Muscle layer of duodenum (tissue), 2 donors: ENCODE results near the gene CYCS.
"Not testable (repeated sequence)": the region's sequence is repeated elsewhere in the genome, so short reads cannot be mapped to it uniquely, and the experiment has no call there.

Experiments used
- H3K27ac ChIP-seq: one replicate; pipeline ENCODE4 v1.7.0; 2013; ENCODE audit warnings: mild to moderate bottlenecking, low read length
- H3K27me3 ChIP-seq: one replicate; pipeline ENCODE4 v1.7.0; 2013; ENCODE audit warnings: low read depth, mild to moderate bottlenecking, control low read depth, low read length
- H3K36me3 ChIP-seq, 2 donors: one replicate each; pipeline ENCODE4 v1.7.0; 2013; ENCODE audit warnings: low read length in 2 of 2, control low read depth in 1 of 2, mild to moderate bottlenecking in 1 of 2; ENCODE audit not compliant: insufficient read depth in 2 of 2, control insufficient read depth in 1 of 2
- H3K4me1 ChIP-seq, 2 donors: one replicate each; pipeline ENCODE4 v1.7.0; 2013; ENCODE audit warnings: low read length in 2 of 2, mild to moderate bottlenecking in 2 of 2, control low read depth in 1 of 2, moderate library complexity in 1 of 2; ENCODE audit not compliant: insufficient read depth in 2 of 2, control insufficient read depth in 1 of 2
- H3K4me3 ChIP-seq, 2 donors: one replicate each; pipeline ENCODE4 v1.7.0; 2013; ENCODE audit warnings: low read length in 2 of 2, low read depth in 1 of 2, mild to moderate bottlenecking in 1 of 2
- H3K9me3 ChIP-seq, 2 donors: one replicate each; pipeline ENCODE4 v1.7.0; 2013; ENCODE audit warnings: low read length in 2 of 2, control low read depth in 1 of 2, mild to moderate bottlenecking in 1 of 2; ENCODE audit not compliant: control insufficient read depth in 1 of 2
- donor health status: healthy.

The CYCS gene

DNA sequence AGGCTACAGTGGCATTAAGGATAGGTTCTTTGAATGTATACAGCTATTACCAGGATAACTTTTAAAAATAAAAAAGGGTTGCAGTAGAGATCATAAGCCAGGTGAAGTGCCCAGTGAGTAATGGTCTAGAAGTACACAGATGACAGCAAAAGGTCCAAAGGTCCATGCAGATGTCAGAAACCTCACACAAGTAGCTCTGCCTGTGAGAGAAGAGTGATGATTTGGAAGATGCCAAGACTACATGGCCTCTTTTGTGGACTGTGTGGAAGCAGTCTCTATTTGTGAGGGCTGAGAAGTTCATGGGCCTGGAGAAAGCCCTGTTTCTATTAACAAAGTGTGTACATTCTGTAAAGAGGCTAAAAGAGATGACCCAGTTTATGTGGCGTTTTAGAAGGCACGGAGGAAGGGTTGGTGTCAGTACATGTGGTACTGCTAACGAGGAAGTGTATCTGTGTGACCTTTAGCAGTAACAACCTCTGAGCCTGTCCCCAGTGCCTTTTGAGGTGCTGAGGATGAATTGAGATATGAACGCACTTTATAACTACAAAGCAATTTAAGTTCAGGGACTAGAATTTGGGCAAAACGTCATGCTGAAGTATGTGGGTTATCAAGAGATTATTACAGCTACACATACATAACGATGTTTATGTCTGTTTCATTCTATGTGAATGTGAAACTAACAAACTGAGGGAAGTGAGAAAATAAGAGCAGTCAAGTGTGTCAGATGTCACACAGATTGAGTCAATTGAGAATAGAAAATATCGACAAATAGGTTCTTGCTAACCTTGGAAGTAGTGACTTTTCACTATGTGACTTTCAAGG, 7.6 kb downstream of the CYCS start:
- H3K4me3 ChIP-seq, result no peak overlapping the region
- H3K27ac ChIP-seq, result no peak overlapping the region
- H3K27me3 ChIP-seq, result no peaks in the 10 kb centered on the region
- H3K4me1 ChIP-seq, result no peaks in the 10 kb centered on the region
- H3K36me3 ChIP-seq, result peaks cover 23 to 25% of the 10 kb centered on the region in 2 donors
- no peaks in the 10 kb centered on the region for H3K9me3 ChIP-seq

GRCh38 chr7:25116621-25117020, 8.4 kb downstream of the CYCS start:
- H3K9me3 ChIP-seq, result no peaks in the 10 kb centered on the region
- H3K36me3 ChIP-seq, result peaks cover 15 to 17% of the 10 kb centered on the region in 2 donors
- no peaks in the 10 kb centered on the region for H3K27me3 ChIP-seq
- no peaks in the 10 kb centered on the region for H3K4me1 ChIP-seq
- H3K27ac ChIP-seq, result no peak overlapping the region
- no peak overlapping the region for H3K4me3 ChIP-seq

DNA sequence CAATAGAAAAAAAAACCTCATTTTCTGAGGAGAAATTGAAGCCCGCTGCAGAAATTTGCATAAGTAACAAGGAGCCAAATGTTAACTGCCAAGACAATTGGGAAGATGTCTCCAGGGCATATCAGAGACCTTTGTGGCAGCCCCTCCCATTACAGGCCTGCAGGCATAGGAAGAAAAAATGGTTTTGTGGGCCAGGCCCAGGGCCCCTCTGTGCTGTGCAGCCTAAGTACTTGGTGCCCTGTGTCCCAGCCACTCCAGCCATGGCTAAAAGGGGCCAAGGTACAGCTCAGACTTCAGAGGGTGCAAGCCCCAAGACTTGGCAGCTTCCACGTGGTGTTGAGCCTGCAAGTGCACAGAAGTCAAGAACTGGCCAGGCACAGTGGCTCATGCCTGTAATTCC, 14.5 kb downstream of the CYCS start:
- H3K27me3 ChIP-seq, H3K36me3 ChIP-seq, H3K9me3 ChIP-seq, H3K4me1 ChIP-seq, H3K27ac ChIP-seq, H3K4me3 ChIP-seq: not testable (repeated sequence)

DNA sequence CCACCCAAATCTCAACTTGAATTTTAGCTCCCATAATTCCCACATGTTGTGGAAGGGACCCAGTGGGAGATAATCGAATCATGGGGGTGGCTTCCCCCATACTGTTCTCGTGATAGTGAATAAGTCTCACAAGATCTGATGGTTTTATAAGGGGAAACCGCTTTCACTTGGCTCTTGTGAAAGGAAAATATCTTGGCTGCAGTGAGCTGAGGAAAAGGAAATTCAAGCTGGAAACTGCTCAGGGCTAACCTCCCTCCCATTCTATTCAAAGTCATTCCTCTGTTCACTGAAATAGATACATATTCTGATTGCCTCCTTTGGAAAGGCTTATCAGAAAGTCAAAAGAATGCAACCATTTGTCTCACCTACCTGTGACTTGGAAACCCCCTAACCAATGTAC, 15.8 kb downstream of the CYCS start:
- Histone ChIP-seq H3K9me3 (no peaks in the 10 kb centered on the region), H3K36me3 (no peaks in the 10 kb centered on the region), H3K27ac (no peak overlapping the region), H3K27me3 (no peaks in the 10 kb centered on the region), H3K4me3 (no peak overlapping the region), H3K4me1 (no peaks in the 10 kb centered on the region)

GRCh38 chr7:25105911-25106310, 19.1 kb downstream of the CYCS start:
- no peaks in the 10 kb centered on the region for H3K36me3 ChIP-seq
- no peak overlapping the region for H3K4me3 ChIP-seq
- no peaks in the 10 kb centered on the region for H3K4me1 ChIP-seq
- no peaks in the 10 kb centered on the region for H3K27me3 ChIP-seq
- no peaks in the 10 kb centered on the region for H3K9me3 ChIP-seq
- H3K27ac ChIP-seq, result no peak overlapping the region

GRCh38 chr7:25103773-25104172, 21.3 kb downstream of the CYCS start:
- no peaks in the 10 kb centered on the region for H3K36me3 ChIP-seq
- no peak overlapping the region for H3K4me3 ChIP-seq
- H3K27ac ChIP-seq, result no peak overlapping the region

DNA sequence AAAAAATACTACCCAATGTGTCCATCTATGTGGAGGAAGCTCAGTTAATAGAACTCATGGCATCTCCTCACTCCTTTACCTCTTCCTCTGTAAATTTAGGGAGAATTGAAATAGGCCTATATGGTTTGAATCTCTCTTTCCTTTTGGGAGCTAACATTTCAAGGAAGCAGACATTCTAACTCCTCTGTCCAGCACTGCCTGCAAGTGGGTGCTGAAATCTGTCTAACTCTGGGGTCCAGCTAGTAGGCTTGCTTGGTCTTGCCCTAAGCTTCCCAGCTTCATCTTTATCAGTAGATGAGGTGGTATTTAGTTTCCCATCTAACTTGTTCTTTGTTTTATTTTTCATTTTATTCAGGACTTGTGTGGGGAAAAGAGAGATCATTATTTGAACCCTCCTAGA, 23.2 kb downstream of the CYCS start:
- H3K27me3 ChIP-seq, result no peaks in the 10 kb centered on the region
- no peaks in the 10 kb centered on the region for H3K9me3 ChIP-seq
- H3K36me3 ChIP-seq, result no peaks in the 10 kb centered on the region
- H3K4me3 ChIP-seq, result no peak overlapping the region
- no peaks in the 10 kb centered on the region for H3K4me1 ChIP-seq
- H3K27ac ChIP-seq, result no peak overlapping the region

More at GRCh38 chr7:25103773-25104172, 21.3 kb downstream of the CYCS start:
- no peaks in the 10 kb centered on the region for H3K9me3 ChIP-seq
- H3K4me1 ChIP-seq, result no peaks in the 10 kb centered on the region
- no peaks in the 10 kb centered on the region for H3K27me3 ChIP-seq

GRCh38 chr7:25098096-25099046, 26.7 kb downstream of the CYCS start:
- Histone ChIP-seq H3K9me3 (no peaks in the 10 kb centered on the region), H3K27ac (no peak overlapping the region), H3K36me3 (no peaks in the 10 kb centered on the region), H3K4me3 (no peak overlapping the region), H3K4me1 (peaks cover 0 to 5% of the 10 kb centered on the region in 2 donors), H3K27me3 (no peaks in the 10 kb centered on the region)

GRCh38 chr7:25095516-25096345, 29.3 kb downstream of the CYCS start:
- no peaks in the 10 kb centered on the region for H3K36me3 ChIP-seq
- H3K4me3 ChIP-seq, result no peak overlapping the region
- no peaks in the 10 kb centered on the region for H3K9me3 ChIP-seq
- no peak overlapping the region for H3K27ac ChIP-seq
- H3K27me3 ChIP-seq, result no peaks in the 10 kb centered on the region
- peaks cover 0 to 5% of the 10 kb centered on the region in 2 donors for H3K4me1 ChIP-seq

GRCh38 chr7:25093268-25093826, 31.7 kb downstream of the CYCS start:
- Histone ChIP-seq H3K9me3 (no peaks in the 10 kb centered on the region), H3K36me3 (no peaks in the 10 kb centered on the region), H3K4me1 (peaks cover 0 to 5% of the 10 kb centered on the region in 2 donors), H3K27ac (no peak overlapping the region), H3K4me3 (no peak overlapping the region), H3K27me3 (no peaks in the 10 kb centered on the region)
